ENCODE results near the gene FAM9A.
A peak's percentile ranks its signal among the peaks of the same experiment; 100 is the strongest.
"Not testable (repeated sequence)": the region's sequence is repeated elsewhere in the genome, so short reads cannot be mapped to it uniquely, and the experiment has no call there.

Gene FAM9A

DNA sequence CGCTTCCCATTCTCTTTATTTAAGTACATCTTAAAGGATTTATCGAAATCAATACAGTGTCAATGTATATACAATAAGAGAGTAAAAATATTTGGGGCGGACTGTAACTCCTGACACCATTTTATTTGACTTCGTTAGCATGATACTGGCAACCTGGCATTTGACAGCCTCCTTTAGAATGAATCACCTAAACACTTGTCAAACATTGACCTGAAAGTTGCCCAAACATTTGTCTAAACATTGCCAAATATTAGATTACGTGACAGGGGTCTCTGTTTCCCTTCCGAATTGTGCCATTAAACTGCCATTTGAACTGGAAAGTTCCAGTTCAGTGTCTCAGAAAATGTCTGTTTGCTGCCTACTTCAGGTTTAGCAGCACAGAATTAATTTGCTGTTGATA, 20.8 kb upstream of the FAM9A start:
- DNase-seq: no peak
- no peak for TF ChIP-seq GATA1 (IDR thresholded peaks at IDR 0.05; ENCODE audit: low read depth, low read length)
- TF ChIP-seq POLR2A (IDR thresholded peaks at IDR 0.05; ENCODE audit: low read length): no peak

DNA sequence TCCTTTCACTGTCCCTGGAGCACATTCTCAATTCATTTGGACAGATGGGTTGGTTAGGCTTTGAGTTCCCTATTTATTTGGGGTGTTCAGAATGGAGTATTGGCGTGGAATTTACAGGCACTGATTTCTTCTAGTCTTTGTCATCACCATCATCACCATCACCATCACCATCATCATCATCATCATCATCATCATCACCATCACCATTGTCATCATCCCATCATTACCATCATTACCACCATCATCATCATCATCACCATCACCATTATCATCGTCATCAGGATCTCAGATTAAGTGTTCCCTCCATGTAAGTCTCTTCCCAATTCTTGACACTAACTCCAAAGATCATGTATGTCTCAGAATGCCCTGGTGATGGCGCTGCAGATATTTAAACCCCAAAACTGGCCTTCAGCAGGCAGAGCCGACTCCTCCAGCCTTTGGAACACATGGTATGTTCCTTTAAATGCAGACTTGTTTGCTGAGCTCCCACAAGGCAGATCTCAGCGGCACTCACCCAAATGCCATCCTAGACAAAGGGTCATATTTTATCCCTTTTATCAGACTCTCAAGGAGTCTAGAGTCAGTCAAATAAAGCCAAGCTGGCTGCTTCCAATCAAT, 19.8 kb upstream of the FAM9A start:
- TF ChIP-seq POLR2A (IDR thresholded peaks at IDR 0.05; ENCODE audit: low read length) (no peak), GATA1 (IDR thresholded peaks at IDR 0.05; ENCODE audit: low read depth, low read length) (no peak)
- no peak for DNase-seq

DNA sequence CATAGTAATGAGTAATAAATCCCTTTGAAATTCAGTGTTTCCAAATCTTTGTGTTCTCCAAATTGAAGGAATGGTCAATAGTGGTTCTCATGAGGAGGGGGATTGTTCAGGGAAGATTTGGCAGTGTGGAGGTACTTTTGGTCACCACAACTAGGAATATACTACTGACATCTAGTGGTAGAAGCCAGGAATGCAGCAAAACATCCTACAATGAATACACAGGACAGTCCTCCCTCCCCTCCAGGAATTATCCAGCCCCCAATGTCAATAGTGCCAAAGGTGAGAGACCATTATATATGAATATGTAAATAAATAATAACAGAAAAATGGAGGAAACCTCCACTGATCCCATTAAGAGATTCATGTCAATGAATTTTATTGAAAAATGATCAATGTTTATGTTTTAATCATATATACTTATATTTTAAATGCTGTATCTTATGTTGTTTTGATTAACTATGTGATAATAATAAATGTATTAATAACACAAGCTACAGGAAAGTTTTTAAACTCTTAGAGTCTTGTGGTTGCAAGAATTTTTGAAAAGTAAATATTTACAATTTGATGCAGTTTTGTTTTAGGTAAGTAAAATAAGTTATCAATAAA, 14.4 kb upstream of the FAM9A start:
- peak; percentile 3 to 42 for DNase-seq
- TF ChIP-seq GATA1 (IDR thresholded peaks at IDR 0.05; ENCODE audit: low read depth, low read length) (no peak), POLR2A (IDR thresholded peaks at IDR 0.05; ENCODE audit: low read length) (no peak)

DNA sequence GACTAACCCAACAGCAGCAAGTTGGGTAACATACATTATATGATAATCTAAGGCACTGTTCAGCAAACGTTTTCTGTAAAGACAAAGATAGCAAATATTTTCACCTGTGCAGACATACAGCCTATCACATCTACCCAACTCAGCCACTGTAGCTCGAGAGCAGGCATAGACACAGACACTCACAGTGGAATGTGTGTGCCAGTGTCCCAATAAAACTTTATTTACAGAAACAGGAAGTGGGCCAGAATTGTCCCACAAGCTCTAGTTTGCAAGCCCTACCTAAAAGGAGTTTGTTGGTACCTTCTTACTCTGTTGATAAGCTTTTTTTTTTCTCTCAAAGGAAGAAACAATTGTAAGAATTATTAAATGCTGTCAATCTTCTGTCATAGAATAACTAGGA, 11.9 kb upstream of the FAM9A start:
- DNase-seq: no peak
- TF ChIP-seq GATA1 (IDR thresholded peaks at IDR 0.05; ENCODE audit: low read depth, low read length) (no peak), POLR2A (IDR thresholded peaks at IDR 0.05; ENCODE audit: low read length) (no peak)

DNA sequence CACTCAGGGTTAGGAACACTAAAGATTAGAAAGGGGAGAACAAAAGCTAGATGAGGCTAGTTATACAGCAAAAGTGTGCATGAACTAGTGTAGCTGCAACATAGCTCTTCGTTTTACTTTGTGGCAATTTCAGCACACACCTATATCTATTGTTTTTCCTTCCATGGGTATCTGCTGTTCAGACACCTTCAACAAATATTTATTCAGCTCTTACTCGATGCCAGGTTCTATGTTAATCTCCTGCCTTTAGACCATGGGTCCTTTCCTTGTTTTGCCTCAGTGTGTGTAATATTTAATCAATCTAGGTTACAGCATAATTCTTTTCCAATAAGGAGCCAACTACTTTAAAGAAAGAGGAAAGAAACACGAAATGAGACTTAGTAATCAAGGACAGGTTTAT, 10.4 kb upstream of the FAM9A start:
- TF ChIP-seq GATA1 (IDR thresholded peaks at IDR 0.05; ENCODE audit: low read depth, low read length): no peak
- TF ChIP-seq POLR2A (IDR thresholded peaks at IDR 0.05; ENCODE audit: low read length): no peak
- DNase-seq: no peak

GRCh38 chrX:8808661-8809060, 7.5 kb upstream of the FAM9A start:
- no peak for DNase-seq
- TF ChIP-seq POLR2A (IDR thresholded peaks at IDR 0.05; ENCODE audit: low read length) (no peak), GATA1 (IDR thresholded peaks at IDR 0.05; ENCODE audit: low read depth, low read length) (no peak)

DNA sequence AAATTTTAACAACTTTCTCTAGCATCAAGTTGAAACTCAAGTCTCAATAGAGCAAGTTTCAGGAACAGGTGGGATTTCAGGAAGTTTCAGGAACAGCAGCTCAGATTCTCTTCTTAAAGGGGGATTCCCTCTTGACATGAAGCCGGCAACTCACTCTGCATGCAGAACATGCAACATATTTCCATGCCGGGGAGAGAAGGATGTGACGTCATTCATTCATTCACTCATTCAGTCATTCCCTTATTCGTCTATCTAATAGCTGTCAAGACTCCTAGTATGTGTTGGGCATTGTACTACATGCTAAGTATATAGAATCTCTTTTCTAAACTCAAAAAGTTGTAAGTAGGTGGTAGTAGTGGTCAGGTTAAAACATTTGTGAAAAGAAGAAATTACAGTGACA, 4.8 kb upstream of the FAM9A start:
- DNase-seq: no peak

DNA sequence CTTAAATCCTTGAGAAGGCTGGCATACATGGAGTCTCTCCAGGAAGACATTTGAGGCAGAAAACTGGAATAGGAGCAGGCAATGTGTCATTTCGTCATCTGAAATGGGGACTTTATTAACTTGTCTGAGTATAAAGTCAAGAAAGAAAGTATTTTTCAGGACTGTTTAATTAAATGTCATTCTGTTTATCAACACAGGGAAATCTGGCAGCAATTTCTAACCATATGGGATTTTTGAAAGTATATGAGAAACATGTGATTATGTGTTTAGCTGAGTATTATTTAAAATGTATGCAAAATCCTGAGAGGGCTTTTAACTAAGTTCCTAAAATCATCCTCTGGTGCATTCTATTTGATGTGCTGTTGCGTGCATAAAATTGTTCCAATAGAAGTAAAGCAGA, 3.9 kb upstream of the FAM9A start:
- no peak for TF ChIP-seq POLR2A (IDR thresholded peaks at IDR 0.05; ENCODE audit: low read length)
- TF ChIP-seq GATA1 (IDR thresholded peaks at IDR 0.05; ENCODE audit: low read depth, low read length): no peak
- DNase-seq: no peak

More for the DNA sequence above, 4.8 kb upstream of the FAM9A start:
- TF ChIP-seq GATA1 (IDR thresholded peaks at IDR 0.05; ENCODE audit: low read depth, low read length) (no peak), POLR2A (IDR thresholded peaks at IDR 0.05; ENCODE audit: low read length) (no peak)

DNA sequence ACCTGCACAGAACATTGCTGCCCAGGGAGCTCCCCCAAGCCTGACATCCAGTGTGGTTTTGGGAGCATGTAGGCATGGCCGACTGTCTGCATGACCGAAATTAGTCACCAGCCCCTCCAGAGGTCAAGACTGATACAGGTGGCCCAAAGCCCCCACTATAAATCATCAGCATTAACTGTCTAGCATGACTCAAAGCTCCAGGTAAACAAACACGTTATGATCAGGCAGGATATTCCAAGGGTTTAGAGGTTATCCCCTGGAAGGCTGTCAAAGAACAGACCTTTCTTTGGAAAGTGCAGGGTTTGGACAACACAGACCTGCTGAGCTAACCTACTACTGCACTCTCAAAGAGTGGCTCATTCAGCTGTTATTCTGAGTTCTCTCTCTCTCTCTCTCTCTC, 2.1 kb upstream of the FAM9A start:
- TF ChIP-seq GATA1 (IDR thresholded peaks at IDR 0.05; ENCODE audit: low read depth, low read length) (no peak), POLR2A (IDR thresholded peaks at IDR 0.05; ENCODE audit: low read length) (no peak)
- DNase-seq: no peak

- not testable (repeated sequence) for DNase-seq
Measured at GRCh38 chrX:8800351-8800750, 832 bp downstream of the FAM9A start.

DNA sequence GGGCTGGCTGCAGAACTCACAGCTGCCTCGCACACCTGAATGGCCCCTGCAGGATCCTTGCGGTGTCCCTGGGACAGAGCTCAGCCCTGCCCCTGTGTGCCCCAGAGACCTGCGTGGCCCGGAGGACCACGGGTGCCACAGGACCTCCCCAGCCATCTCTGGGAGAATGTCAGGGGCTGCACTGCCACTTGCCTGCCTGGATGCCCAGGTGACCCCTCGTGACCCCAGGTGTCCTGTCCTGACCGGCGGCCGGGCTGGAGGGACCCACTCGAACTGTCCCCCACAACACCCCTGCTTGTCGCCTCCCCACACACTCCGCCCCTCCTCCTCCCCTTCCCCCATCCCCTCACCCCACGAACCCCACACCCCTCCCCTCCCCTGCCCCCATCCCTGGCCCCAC, 1.9 kb downstream of the FAM9A start:
- not testable (repeated sequence) for DNase-seq

DNA sequence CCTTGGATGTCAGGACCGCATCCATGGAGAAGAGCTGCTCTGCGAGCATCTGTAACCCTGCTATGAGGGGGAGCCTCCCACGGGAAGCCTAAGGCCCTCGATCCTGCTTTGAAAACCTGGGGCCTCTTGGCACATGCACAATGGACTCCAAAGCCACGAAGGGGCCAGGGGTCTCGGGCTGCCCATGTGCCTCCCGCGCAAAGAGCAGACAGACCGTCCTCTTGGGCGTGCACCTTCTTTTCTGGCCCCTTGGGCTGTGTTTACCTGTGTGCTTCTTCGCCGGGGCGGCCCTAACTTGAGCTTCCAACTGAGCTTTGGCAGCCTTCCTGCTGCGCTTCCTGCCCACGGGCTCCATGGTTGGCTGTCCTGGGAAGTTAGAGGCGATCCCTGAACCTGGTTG, 2.5 kb downstream of the FAM9A start:
- DNase-seq: not testable (repeated sequence)

GRCh38 chrX:8787119-8787518, 14.1 kb downstream of the FAM9A start:
- DNase-seq: not testable (repeated sequence)

GRCh38 chrX:8784162-8784561, 17.0 kb downstream of the FAM9A start:
- DNase-seq: no peak
- TF ChIP-seq GATA1 (IDR thresholded peaks at IDR 0.05; ENCODE audit: low read depth, low read length) (no peak), POLR2A (IDR thresholded peaks at IDR 0.05; ENCODE audit: low read length) (no peak)

GRCh38 chrX:8783714-8784098, 17.5 kb downstream of the FAM9A start:
- no peak for DNase-seq
- no peak for TF ChIP-seq POLR2A (IDR thresholded peaks at IDR 0.05; ENCODE audit: low read length)
- TF ChIP-seq GATA1 (IDR thresholded peaks at IDR 0.05; ENCODE audit: low read depth, low read length): no peak

DNA sequence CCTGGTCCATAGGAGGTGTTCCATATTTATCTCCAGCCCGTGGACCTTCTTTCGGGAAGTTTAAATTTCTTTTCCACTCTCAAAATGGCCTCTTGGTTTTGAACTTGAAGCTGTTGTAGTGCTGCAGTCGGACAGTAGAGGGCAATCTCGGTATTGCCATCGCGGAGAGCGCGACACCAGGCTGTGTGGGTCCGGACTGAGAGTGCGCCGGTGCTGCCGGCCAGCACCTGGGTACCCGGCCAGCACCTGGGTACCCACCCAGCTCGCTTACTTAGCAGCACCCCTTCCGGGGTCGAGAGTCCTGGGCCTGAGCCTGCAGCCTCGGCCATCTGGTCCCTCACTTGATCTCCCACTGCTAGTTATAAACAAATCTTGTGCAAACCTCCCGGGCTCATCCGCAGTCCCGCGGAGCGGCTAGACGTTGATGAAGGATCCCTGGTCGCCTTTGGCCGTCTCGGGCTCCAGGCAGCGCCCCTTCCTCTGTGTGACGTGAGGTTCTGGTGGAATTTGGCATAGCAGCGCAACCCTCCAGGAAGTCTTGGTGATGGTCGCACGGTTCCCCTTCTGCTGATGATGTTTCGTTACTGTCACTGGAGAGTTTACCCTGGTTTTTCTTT, 18.0 kb downstream of the FAM9A start:
- TF ChIP-seq POLR2A (IDR thresholded peaks at IDR 0.05; ENCODE audit: low read length) (no peak), GATA1 (IDR thresholded peaks at IDR 0.05; ENCODE audit: low read depth, low read length) (no peak)
- peak; percentile 3 to 43 for DNase-seq
